Nephron progenitor cell (in vitro differentiated cells): Measurements from ENCODE around the gene C9orf153.
A peak's percentile ranks its signal among the peaks of the same experiment; 100 is the strongest.
"Not testable (repeated sequence)": the region's sequence is repeated elsewhere in the genome, so short reads cannot be mapped to it uniquely, and the experiment has no call there.

Experiments used
- DNase-seq: peaks from one replicate; pipeline ENCODE4 v3.0.0; 2021
- H3K27ac Mint-ChIP-seq: 2 replicates; pipeline ENCODE4 v1.8.0; 2021; ENCODE audit warnings: mild to moderate bottlenecking, moderate library complexity, mixed read lengths
- H3K27me3 Mint-ChIP-seq: 2 replicates; pipeline ENCODE4 v1.8.0; 2021; ENCODE audit warnings: mild to moderate bottlenecking, low read depth, mixed read lengths; ENCODE audit not compliant: poor library complexity
- H3K36me3 Mint-ChIP-seq: 2 replicates; pipeline ENCODE4 v1.8.0; 2021; ENCODE audit warnings: low read depth, mixed read lengths
- H3K4me1 Mint-ChIP-seq: 2 replicates; pipeline ENCODE4 v1.8.0; 2021; ENCODE audit warnings: mixed read lengths
- H3K4me3 Mint-ChIP-seq: 2 replicates; pipeline ENCODE4 v1.8.0; 2021; ENCODE audit warnings: mild to moderate bottlenecking, moderate library complexity, mixed read lengths
- H3K9me3 Mint-ChIP-seq: 2 replicates; pipeline ENCODE4 v1.8.0; 2021; ENCODE audit warnings: mild to moderate bottlenecking, moderate library complexity, mixed read lengths
- CTCF ChIP-seq: fragments of 200-600 bp; sonication (generic); IDR thresholded peaks from 2 replicates; pipeline ENCODE4 v1.5.0; 2021; ENCODE audit warnings: antibody characterized with exemption

Gene C9orf153

GRCh38 chr9:86300701-86301100 is 41.2 kb upstream of the C9orf153 start:
- Mint-ChIP-seq H3K27me3 (no peaks in the 10 kb centered on the region), H3K4me1 (peaks cover 36% of the 10 kb centered on the region), H3K36me3 (peaks cover 33% of the 10 kb centered on the region), H3K27ac (no peak overlapping the region), H3K9me3 (no peaks in the 10 kb centered on the region), H3K4me3 (no peak overlapping the region)
- no peak for TF ChIP-seq CTCF
- DNase-seq: no peak

DNA sequence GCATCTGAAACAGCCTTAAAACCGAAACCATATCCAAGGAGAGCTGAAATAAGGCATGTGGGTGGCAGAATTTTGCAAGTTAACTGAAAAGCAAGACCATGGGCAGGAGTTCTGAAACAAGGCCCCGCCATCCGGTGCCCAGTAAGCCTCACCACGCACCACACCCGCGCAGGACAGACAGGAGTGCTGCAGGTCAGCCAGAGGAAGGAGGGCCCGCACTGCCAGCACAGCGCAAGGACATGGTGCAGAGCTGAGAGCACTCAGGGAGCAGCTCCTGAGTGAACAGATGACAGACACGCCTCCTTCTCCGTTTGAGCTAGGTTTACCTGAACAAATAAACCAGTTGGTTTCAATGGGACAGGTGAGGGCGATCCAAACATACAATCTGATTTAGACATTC is 39.4 kb upstream of the C9orf153 start:
- H3K4me1 Mint-ChIP-seq: peaks cover 17% of the 10 kb centered on the region
- peaks cover 32% of the 10 kb centered on the region for H3K36me3 Mint-ChIP-seq
- no peaks in the 10 kb centered on the region for H3K9me3 Mint-ChIP-seq
- no peak overlapping the region for H3K4me3 Mint-ChIP-seq
- H3K27ac Mint-ChIP-seq: no peak overlapping the region
- H3K27me3 Mint-ChIP-seq: no peaks in the 10 kb centered on the region
- TF ChIP-seq CTCF: no peak
- no peak for DNase-seq

- H3K27me3 Mint-ChIP-seq, H3K4me3 Mint-ChIP-seq, DNase-seq, H3K27ac Mint-ChIP-seq, H3K36me3 Mint-ChIP-seq, H3K9me3 Mint-ChIP-seq: not testable (repeated sequence)
- H3K4me1 Mint-ChIP-seq: peaks cover 23% of the 10 kb centered on the region
Measured at GRCh38 chr9:86290341-86290740, 30.9 kb upstream of the C9orf153 start.

DNA sequence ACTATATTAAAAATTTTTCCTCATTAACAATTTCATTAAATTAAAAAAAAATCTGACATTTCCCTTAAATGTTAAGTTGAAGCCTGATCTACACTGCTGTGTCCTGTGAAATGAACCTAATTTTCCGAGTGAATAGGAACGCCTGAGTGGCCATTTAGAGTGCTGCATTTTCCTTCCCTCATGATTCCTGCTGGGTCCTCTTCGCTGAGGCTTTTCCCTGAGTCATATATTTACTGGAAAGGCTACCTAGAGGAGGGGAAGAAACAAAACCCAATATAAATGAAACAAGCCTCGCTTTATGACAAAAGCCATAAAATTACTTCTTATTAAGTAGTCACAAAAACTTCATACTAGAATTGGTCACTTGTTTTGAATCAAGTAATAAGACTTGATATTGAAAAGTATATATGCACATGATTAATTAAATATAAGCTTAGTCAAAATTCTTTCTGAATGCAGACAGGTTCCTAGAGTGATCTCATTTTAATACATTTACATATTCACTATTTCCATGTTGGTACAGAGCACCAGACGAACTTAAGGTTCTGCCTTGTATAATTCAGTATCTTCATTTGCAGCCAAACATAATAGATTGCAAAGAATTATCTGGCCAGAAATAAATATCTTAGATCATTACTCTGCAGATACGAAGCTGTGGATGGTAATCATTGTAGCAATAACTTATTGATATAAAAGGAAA is 29.2 kb upstream of the C9orf153 start:
- Mint-ChIP-seq H3K27me3 (peaks cover 8% of the 10 kb centered on the region), H3K36me3 (peaks cover 5% of the 10 kb centered on the region), H3K27ac (peak overlapping the region; percentile 83), H3K4me3 (no peak overlapping the region), H3K4me1 (peaks cover 23% of the 10 kb centered on the region), H3K9me3 (no peaks in the 10 kb centered on the region)
- no peak for TF ChIP-seq CTCF
- DNase-seq: no peak

- Mint-ChIP-seq H3K27ac (no peak overlapping the region), H3K9me3 (no peaks in the 10 kb centered on the region), H3K4me3 (peak overlapping the region; percentile 14), H3K4me1 (peaks cover 31% of the 10 kb centered on the region), H3K36me3 (peaks cover 5% of the 10 kb centered on the region), H3K27me3 (peaks cover 5% of the 10 kb centered on the region)
- peak; percentile 42 for TF ChIP-seq CTCF
- DNase-seq: peak; percentile 38
Measured at GRCh38 chr9:86287013-86287412, 27.6 kb upstream of the C9orf153 start.

DNA sequence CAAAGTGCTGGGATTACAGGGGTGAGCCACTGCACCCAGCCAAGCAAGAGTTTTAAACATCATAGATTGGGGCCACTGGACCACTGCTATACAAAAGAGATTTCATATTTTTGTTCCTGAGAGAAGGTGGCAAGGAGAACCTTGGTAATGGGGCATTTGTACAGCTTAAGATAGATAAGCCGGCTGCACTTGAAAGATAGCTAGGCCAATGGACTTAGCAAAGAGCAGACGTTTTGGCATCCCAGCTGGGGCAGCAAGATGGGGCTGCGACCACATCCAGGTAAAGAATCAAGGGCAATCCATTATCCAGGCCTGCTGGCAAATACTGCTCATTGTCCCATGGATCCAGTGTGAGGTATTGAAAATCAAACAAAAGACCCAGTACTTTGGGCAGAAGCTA is 26.8 kb upstream of the C9orf153 start:
- Mint-ChIP-seq H3K27ac (no peak overlapping the region), H3K27me3 (peaks cover 5% of the 10 kb centered on the region), H3K36me3 (peaks cover 5% of the 10 kb centered on the region), H3K4me3 (no peak overlapping the region), H3K4me1 (peaks cover 34% of the 10 kb centered on the region), H3K9me3 (no peaks in the 10 kb centered on the region)
- TF ChIP-seq CTCF: no peak
- DNase-seq: no peak
